Calu3 (cell line): ENCODE measurements around the gene CNTROB. TPM values are rescaled to one million over a fixed set of nuclear protein-coding genes. Genes with fewer than 3 reads are reported as not detected.

Experiments used
- BruUV-seq: library from RNA; stranded (reverse); fragments of 400-500 nt; replicated peaks from 2 replicates; lab custom pipeline; 2021; lab: Mats Ljungman, UMichigan
- CTCF ChIA-PET: fragments of 300-600 bp; sonication (Branson Sonifier 250); formaldehyde crosslinking; loops from one replicate; lab custom pipeline; 2022; ENCODE audit warnings: antibody characterized with exemption; lab: Charles Lee
- DNase-seq: peaks from one replicate; pipeline ENCODE4 v3.0.0; 2022
- H3K27ac Mint-ChIP-seq: one replicate; pipeline ENCODE4 v1.8.0; 2022; ENCODE audit warnings: mixed read lengths; ENCODE audit not compliant: unreplicated experiment
- H3K27me3 Mint-ChIP-seq: one replicate; pipeline ENCODE4 v1.8.0; 2022; ENCODE audit warnings: mixed read lengths; ENCODE audit not compliant: unreplicated experiment
- H3K36me3 Mint-ChIP-seq: one replicate; pipeline ENCODE4 v1.8.0; 2022; ENCODE audit warnings: mild to moderate bottlenecking, moderate library complexity, mixed read lengths; ENCODE audit not compliant: insufficient read depth, unreplicated experiment
- H3K4me1 Mint-ChIP-seq: one replicate; pipeline ENCODE4 v1.8.0; 2022; ENCODE audit warnings: mild to moderate bottlenecking, low read depth, mixed read lengths; ENCODE audit not compliant: unreplicated experiment
- H3K4me3 Mint-ChIP-seq: one replicate; pipeline ENCODE4 v1.8.0; 2022; ENCODE audit warnings: mild to moderate bottlenecking, low read depth, moderate library complexity, mixed read lengths; ENCODE audit not compliant: unreplicated experiment
- H3K9me3 Mint-ChIP-seq: one replicate; pipeline ENCODE4 v1.8.0; 2022; ENCODE audit warnings: low read depth, mixed read lengths; ENCODE audit not compliant: unreplicated experiment
- intact Hi-C: fragments of 100-400 bp; cut with micrococcal nuclease; formaldehyde crosslinking; loops from one replicate; pipeline ENCODE4 v1.10.0; 2022; ENCODE audit not compliant: unreplicated experiment
- total RNA-seq: library from RNA; stranded (reverse); gene quantifications from 2 replicates; pipeline ENCODE4 v1.2.3, GENCODE V29; 2022
- TF ChIP-seq, protein P1 (sequence below): fragments of 200-600 bp; IDR thresholded peaks from one replicate; pipeline ENCODE4 v1.8.0; 2022; ENCODE audit warnings: antibody characterized with exemption; ENCODE audit not compliant: unreplicated experiment

Gene CNTROB
- total RNA-seq, 1 experiment from 2014 or later: 28.2 TPM

DNA sequence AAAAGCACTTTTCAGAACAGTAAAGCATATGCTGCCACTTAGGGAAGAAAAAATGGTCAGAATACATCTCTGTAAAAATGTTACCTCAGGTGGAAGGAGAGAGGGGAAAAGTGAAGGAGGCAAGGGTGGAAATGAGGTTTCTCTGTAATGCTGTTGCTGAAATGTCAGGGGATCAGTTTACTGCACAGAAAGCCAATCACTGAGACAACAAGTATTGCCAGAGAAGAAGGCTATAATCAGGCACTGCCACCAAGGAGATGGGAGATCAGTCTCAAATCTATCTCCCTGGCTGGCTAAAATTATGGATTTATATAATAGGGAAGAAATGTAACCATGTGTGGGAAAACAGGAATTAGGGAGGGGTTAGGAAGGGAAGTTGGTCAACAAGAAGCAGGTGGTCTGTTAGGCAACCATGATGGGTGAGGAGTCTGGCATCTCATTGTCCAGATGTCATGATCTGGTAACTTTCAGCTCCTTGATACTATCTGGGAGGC lies 42.7 kb downstream of the CNTROB start:
- no peak for DNase-seq
- Mint-ChIP-seq H3K4me1 (no peaks in the 10 kb centered on the region), H3K4me3 (no peak overlapping the region), H3K27ac (no peak overlapping the region), H3K9me3 (peaks cover 4% of the 10 kb centered on the region), H3K36me3 (no peaks in the 10 kb centered on the region), H3K27me3 (peaks cover 27% of the 10 kb centered on the region)
- CTCF ChIA-PET: no interaction called here
- intact Hi-C loops: no loop called here
- TF ChIP-seq, protein P1, sequence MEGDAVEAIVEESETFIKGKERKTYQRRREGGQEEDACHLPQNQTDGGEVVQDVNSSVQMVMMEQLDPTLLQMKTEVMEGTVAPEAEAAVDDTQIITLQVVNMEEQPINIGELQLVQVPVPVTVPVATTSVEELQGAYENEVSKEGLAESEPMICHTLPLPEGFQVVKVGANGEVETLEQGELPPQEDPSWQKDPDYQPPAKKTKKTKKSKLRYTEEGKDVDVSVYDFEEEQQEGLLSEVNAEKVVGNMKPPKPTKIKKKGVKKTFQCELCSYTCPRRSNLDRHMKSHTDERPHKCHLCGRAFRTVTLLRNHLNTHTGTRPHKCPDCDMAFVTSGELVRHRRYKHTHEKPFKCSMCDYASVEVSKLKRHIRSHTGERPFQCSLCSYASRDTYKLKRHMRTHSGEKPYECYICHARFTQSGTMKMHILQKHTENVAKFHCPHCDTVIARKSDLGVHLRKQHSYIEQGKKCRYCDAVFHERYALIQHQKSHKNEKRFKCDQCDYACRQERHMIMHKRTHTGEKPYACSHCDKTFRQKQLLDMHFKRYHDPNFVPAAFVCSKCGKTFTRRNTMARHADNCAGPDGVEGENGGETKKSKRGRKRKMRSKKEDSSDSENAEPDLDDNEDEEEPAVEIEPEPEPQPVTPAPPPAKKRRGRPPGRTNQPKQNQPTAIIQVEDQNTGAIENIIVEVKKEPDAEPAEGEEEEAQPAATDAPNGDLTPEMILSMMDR: no peak
- no TSS peak for BruUV-seq

DNA sequence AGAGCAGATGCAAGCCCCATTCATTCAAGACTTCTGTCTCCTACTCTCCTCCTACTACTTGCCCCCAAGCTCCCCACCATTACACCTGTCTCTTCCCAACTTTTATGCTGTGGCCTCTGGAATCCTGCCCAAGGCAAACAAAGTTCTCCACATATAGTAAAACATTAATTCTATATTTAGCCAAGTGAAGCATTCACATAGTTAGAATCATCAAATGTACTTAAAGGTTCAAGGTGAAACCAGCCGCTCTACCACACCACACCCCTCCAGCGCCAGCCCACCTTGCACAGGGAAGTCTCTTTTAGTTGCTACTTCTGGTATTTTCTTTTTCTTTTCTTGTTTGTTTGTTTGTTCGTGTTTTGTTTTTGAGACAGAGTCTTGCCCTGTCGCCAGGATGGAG lies 45.0 kb downstream of the CNTROB start:
- Mint-ChIP-seq H3K4me1 (peaks cover 4% of the 10 kb centered on the region), H3K9me3 (peaks cover 4% of the 10 kb centered on the region), H3K36me3 (no peaks in the 10 kb centered on the region), H3K27ac (no peak overlapping the region), H3K4me3 (no peak overlapping the region), H3K27me3 (peaks cover 18% of the 10 kb centered on the region)
- DNase-seq: no peak
- CTCF ChIA-PET: no interaction called here
- intact Hi-C loops: no loop called here
- no TSS peak for BruUV-seq
- TF ChIP-seq, protein P1: no peak

- H3K36me3 Mint-ChIP-seq: no peaks in the 10 kb centered on the region
- peaks cover 16% of the 10 kb centered on the region for H3K27me3 Mint-ChIP-seq
- DNase-seq: no peak
- H3K9me3 Mint-ChIP-seq: peaks cover 4% of the 10 kb centered on the region
- H3K4me3 Mint-ChIP-seq: no peak overlapping the region
- no TSS peak for BruUV-seq
- CTCF ChIA-PET: no interaction called here
- peaks cover 11% of the 10 kb centered on the region for H3K4me1 Mint-ChIP-seq
- TF ChIP-seq, protein P1: no peak
- no peak overlapping the region for H3K27ac Mint-ChIP-seq
- intact Hi-C loops: no loop called here
These were observed 45.8 kb downstream of the CNTROB start for GRCh38 chr17:7977805-7978204.

GRCh38 chr17:7982173-7982572 lies 50.2 kb downstream of the CNTROB start:
- no TSS peak for BruUV-seq
- DNase-seq: no peak

More at GRCh38 chr17:7982173-7982572, 50.2 kb downstream of the CNTROB start:
- intact Hi-C loops: loop anchor here (5.0 kb wide), 1 partner anchor 240 kb away; no protein-coding TSS in a partner anchor
- Mint-ChIP-seq H3K4me1 (peaks cover 11% of the 10 kb centered on the region), H3K27me3 (peaks cover 13% of the 10 kb centered on the region), H3K27ac (no peak overlapping the region), H3K36me3 (no peaks in the 10 kb centered on the region), H3K4me3 (no peak overlapping the region), H3K9me3 (no peaks in the 10 kb centered on the region)
- TF ChIP-seq, protein P1: no peak
- CTCF ChIA-PET: interaction anchor here (0.6 to 0.7 kb wide), 2 partner anchors 219 to 662 kb away, joined by 3 to 4 read pairs; no protein-coding TSS in a partner anchor
